SIG-M5 treated with dmso at 0.1 percent for 504 hours (cell line): Measurements from ENCODE around the gene SPINK5.
"Not testable (repeated sequence)": the region's sequence is repeated elsewhere in the genome, so short reads cannot be mapped to it uniquely, and the experiment has no call there.

Source experiments
- DNase-seq: peaks from one replicate; lab custom pipeline; 2025; ENCODE audit not compliant: unreplicated experiment; lab: John Stamatoyannopoulos, UW

Gene SPINK5

DNA sequence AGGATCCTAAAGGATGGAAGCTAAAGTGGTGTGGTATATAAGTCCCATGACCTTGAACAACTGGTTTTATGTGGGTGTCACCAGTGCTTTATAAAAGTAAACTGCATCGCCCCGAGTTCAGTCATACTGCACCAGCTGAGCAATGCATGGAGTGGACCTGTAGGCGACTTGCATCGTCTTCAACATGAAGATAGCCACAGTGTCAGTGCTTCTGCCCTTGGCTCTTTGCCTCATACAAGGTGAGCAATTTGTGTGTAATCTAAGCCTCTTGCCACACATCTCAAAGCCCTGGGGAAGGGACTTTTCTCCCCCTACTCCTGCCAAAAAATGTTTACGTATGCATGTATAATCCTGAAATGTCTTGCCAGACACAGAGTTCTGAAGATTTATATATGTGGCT is at the start of gene SPINK5:
SPINK5 (plus strand) TSS at position 120 of the 400 bp plus-strand sequence; CDS start at position 185, 65 bp downstream.
- DNase-seq, result no peak

DNA sequence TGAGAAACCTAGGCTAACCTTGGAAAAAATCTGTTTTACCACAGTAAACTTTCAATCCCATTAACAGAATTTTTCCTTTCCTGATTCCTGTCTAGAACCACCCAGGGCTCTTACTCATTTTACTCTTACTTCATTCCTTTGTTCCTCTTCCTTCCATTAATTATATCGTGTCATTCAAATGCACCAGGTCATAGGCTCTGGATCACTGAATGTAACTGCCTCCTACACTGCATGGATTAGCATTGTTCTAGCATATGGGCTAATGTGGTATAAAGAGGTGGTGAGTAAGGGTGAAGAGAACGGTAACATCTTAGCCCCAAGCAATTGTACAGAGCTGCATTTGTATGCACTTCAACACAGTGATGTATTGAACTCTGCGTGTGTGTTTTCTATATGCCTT is 49.5 kb upstream of the SPINK5 start:
- DNase-seq, result no peak

- no peak for DNase-seq
Measured at GRCh38 chr5:148020257-148020988, 43.4 kb upstream of the SPINK5 start.

DNA sequence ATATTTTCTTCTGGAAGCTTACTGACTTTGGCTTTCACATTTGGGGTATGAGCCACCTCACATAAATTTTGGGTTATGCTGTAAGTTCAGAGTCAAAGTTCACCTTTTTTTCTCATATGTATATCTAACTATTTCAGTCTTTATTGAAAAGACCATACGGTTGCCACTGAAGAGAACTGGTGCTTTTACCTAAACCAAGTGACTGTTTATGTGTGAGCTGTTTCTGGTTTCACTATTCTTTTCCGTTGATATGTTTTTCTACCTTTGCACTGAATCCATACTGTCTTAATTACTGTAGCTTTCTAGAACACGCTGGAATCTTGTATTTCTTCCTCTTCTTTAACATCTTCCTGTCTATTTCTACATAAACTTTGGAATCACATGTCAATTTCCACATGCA is 36.3 kb upstream of the SPINK5 start:
- DNase-seq, result no peak

- DNase-seq, result no peak
Measured at GRCh38 chr5:148029131-148029530, 34.6 kb upstream of the SPINK5 start.

DNA sequence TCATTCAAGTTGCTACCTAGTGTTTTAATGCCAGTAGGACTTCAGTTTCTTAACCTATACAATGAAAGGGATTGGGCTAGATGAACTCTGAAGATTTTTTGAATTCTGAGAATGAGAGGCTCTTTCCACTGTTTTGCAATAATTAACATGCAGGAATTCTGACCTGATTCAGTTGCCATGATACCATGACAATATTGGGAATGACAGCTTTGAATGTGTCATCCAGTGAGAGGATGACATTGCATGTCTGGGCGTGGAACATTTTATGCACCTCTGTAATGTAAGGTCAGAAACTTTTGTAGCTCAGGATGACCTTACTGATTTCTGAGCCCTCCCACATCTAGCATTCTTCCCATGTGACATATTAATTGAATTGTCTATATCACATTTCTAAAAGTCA is 30.6 kb upstream of the SPINK5 start:
- no peak for DNase-seq

DNA sequence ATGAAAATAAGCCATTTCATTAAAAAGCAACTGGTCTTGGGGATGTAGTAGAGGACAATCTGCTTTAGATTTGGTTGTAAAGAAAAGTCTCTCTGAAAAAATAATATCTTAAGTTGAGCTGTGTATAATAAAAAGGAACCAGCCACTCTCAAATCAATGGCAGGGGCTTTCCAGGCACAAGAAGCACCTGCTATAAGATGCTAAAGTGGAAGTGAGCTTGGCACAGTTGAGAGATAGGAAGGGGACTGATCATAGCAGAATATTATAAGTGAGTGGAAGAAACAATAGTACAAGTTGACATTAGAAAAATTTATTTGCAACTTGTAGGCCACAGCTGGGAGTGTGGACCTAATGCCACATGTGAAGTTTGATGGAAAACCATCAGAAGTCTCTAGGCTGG is 28.1 kb upstream of the SPINK5 start:
- DNase-seq, result no peak

DNA sequence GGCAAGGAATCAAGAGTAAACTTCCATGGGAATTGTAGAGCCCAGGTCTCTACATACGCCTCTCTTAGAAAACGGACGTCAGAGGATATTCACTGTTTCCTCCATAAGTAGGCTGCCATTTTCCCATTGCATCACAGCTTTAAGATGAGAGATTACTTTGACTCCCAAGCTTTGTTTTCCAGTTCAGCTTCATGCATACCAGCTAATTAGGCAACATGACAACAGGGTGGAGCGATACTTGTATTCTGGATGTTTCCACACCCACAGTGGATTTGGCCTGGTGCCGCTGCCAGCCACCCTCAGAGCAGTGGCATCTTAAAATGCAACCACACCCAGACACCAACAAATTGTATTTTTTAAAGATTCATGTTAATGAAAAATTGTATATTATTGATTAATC is 20.9 kb upstream of the SPINK5 start:
- DNase-seq, result no peak

- DNase-seq, result no peak
Measured at GRCh38 chr5:148043705-148044104, 20.1 kb upstream of the SPINK5 start.

DNA sequence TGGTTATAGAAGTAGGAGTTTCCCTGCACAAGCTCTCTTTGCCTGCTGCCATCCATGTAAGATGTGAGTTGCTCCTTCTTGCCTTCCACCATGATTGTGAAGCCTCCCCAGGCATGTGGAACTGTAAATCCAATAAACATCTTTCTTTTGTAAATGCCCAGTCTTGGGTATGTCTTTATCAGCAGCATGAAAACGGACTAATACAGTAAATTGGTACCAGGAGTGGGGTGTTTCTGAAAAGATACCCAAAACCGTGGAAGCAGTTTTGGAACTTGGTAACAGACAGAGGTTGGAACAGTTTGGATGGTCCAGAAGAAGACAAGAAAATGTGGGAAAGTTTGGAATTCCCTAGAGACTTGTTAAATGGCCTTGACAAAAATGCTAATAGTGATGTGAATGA is 8.6 kb upstream of the SPINK5 start:
- DNase-seq, result not testable (repeated sequence)

- no peak for DNase-seq
Measured at GRCh38 chr5:148060309-148060708, 3.5 kb upstream of the SPINK5 start.

DNA sequence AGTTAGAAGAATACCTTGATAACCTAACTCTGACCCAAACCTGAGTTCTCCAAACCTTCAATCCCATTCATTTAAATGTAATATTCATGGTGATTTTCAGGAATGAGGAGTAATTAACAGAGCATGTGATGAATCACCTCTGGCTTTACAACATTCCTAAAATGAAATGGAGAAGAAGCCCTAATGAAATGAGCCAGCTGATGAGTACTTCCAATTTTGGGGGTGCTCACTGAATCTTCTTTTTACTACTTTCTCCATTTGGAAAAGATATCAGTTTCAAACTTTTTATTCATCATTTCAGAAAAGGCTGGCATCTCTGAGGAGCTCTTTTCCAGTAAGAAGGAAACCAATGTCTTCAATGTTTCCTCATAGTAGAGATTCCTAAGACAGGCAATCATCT is 2.9 kb upstream of the SPINK5 start:
- no peak for DNase-seq

GRCh38 chr5:148070621-148071020 is 6.8 kb downstream of the SPINK5 start:
- no peak for DNase-seq

DNA sequence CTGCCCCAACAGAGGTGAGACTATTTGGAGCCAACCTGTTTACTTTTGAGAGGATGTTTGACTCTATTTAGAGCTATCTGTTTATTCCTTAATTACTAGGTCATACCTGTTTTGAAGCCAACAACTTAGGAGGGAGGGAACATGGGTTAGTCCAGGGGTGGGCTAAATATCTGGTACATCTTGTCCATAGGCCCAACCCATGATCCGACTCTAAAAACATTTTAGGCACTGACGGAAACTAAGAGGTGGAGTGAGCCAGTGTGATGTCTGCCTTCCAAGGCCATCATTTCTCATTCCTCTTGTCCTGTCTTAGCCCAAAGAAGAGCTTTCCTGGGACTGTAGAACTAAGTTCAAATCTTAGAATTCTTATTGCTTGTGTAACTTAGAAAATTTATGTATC is 8.4 kb downstream of the SPINK5 start:
- DNase-seq, result no peak

GRCh38 chr5:148075529-148075928 is 11.7 kb downstream of the SPINK5 start:
- DNase-seq, result no peak

DNA sequence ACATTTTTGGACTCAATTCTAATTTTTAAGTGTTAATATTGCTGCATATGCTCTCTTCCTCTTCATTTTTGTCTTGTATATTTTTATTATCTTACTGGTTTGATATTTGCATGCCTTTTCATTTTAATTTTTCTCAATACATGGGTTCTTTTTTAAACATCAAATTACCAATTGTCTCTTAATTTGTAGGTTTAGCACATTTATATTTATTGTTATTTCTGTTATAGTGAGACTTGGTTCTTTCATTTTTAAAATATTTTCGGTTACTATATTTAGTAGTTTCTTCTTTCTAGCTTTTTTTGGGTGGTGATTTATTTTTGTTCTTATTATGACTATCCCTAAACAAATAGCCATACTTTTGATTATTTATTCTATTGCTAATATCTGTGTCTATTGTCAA is 19.4 kb downstream of the SPINK5 start:
- no peak for DNase-seq

GRCh38 chr5:148084269-148084668 is 20.5 kb downstream of the SPINK5 start:
- no peak for DNase-seq

DNA sequence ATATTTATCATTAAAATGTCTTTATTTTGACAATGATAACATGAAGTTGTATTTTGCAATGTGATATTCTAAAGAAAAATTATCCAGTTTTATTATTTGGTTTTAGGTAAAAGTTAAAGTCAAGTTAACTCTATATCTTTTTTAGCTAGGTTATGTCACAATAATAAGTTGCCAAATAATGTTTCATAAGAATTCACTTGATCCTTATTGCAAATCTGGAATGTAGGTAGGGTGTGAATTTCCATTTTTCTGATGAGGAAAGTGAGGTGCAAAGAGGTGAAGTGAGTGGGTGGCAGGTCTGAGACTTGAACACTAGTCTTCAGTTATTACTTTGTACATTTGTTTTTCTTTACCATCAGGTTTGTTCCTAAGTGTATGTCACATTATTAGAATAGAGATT is 21.5 kb downstream of the SPINK5 start:
- DNase-seq, result no peak

DNA sequence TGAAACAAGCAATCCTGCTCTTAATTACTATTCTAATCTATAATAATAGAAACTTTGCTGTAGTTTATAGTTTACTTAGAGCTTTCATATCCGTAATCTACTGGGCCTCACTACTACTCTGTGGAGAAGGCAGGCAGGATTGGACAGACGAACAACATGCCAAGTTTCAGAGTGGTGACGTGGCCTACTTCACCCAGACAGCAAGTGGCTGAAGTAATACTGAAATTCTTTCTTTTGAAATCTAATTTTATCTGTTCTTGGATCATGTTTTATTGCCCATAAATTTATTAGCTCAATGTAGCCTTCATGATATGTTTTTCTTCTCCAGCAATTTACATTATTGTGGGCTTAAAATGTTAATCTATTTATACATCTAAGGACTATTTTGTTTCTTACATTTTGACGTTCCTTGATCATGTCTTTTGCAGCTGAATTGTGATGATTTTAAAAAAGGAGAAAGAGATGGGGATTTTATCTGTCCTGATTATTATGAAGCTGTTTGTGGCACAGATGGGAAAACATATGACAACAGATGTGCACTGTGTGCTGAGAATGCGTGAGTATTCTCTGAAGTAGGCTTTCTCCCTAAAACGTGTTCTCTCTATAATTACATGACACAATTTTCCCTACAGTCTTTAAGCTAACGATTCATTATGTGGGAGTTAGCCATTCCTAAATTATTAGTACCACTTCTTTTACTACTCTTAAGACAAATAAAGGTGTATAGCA is 22.4 kb downstream of the SPINK5 start:
- no peak for DNase-seq

- DNase-seq, result no peak
Measured at GRCh38 chr5:148090146-148090772, 26.5 kb downstream of the SPINK5 start.

- no peak for DNase-seq
Measured at GRCh38 chr5:148090773-148091250, 27.0 kb downstream of the SPINK5 start.
